ENCODE results near the gene ATP6V1G1. TPM values are rescaled to one million over a fixed set of nuclear protein-coding genes. Genes with fewer than 3 reads are reported as not detected.

The ATP6V1G1 gene
- total and polyA plus RNA-seq, 2 experiments from 2014 or later = 166 to 509 TPM

DNA sequence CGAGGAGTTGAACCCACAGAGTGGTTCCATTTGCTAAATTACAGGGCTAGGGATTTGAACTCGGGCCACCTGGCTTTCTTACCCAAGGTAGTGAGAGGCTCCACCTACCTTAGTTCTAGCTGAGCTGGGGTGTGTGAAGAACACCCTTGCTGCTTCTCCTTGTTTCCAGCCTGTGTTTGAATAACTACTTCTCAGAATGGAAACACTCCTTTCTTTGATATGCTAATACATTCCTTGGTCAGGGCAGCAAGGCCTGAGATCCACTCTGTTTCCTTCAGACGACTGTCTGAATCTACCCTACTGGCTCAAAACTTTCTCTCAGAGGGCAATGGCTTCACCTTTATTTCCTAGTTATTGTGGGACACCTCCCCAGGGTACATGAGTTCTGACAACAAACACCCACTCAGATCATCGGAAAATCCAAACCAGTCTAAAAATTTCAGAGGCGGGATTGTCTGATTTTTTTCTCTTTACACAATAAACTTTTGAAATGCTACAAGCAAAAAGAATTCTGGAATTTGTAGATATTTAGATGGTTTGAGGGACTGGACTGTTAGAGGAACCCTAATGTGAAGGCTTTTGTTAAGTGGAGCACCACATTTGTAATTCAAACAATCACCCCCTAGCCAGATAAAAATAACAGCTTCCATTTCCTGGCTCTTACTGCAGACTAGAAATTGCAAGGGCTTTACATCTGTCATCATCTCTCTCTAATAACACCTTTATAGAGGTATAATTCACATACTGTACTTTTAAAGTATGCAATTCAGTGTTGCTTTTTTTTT is 4.0 kb upstream of the ATP6V1G1 start (continued):
- TF ChIP-seq REST (IDR thresholded peaks at IDR 0.05; ENCODE audit: unreplicated experiment) = no peak
- no peak for TF ChIP-seq EZH2 (IDR thresholded peaks at IDR 0.05; ENCODE audit: low read depth, unreplicated experiment)
- TF ChIP-seq POLR2AphosphoS5 (IDR thresholded peaks at IDR 0.05; ENCODE audit: low read depth) = no peak

DNA sequence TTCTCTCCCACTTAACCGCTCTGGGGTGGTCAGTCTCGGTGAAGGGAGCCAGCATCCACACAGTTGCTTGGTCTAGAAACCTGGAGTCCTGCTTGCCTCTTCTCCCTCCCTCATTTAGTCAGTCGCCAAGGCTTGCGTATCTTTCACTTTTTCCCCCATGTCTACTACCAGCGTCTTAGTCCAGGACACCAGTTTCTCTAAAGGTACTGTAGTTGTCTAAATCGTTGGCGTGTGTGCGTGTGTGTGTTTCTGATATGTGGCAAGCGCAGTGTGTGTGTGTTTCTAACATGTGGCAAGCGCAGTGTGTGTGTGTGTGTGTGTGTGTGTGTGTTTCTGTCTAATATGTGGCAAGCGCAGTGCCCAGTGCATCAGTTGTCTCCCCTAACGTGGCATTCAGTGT is 641 bp downstream of the ATP6V1G1 start:
- Histone ChIP-seq H4K20me1 (replicated peaks; ENCODE audit: insufficient read depth) (peaks cover 40% of the 10 kb centered on the region), H3K27me3 (ENCODE audit: insufficient read depth) (no peaks in the 10 kb centered on the region), H3K4me2 (peak overlapping the region; percentile 95), H3K4me3 (peak overlapping the region; percentile 86), H3K4me1 (ENCODE audit: insufficient read depth) (peaks cover 21% of the 10 kb centered on the region), H3K36me3 (ENCODE audit: insufficient read depth) (peaks cover 10% of the 10 kb centered on the region; the same call in 1 of the 2 replicates), H3K9me2 (ENCODE audit: insufficient read depth) (no peaks in the 10 kb centered on the region), H2AFZ (no peak overlapping the region), H3K27ac (ENCODE audit: low read depth) (peak overlapping the region; percentile 89; the same call in 1 of the 2 replicates), H3F3A (replicated peaks; ENCODE audit: low read depth) (peaks cover 6% of the 10 kb centered on the region; the same call in 1 of the 2 replicates), H3K79me2 (replicated peaks; ENCODE audit: insufficient read depth) (peaks cover 56% of the 10 kb centered on the region)
- H3K27me3 Mint-ChIP-seq (ENCODE audit: insufficient read depth, low read depth, poor library complexity) = peaks cover 6% of the 10 kb centered on the region
- DNase-seq (ENCODE audit: low spot score) (no peak), ATAC-seq (no peak)
- no peaks in the 10 kb centered on the region; the same call in 2 of the 3 replicates for H3K9me3 Mint-ChIP-seq
- peaks cover 37% of the 10 kb centered on the region for H3K36me3 Mint-ChIP-seq (ENCODE audit: low read depth)
- H3K27ac Mint-ChIP-seq = peak overlapping the region; percentile 99
- H3K4me3 Mint-ChIP-seq = peak overlapping the region; percentile 96
- H3K4me1 Mint-ChIP-seq = peaks cover 44% of the 10 kb centered on the region
- TF ChIP-seq ZNF462 (CRISPR knock-in tag; IDR thresholded peaks at IDR 0.05) = no peak
- no peak for TF ChIP-seq CREB1 (CRISPR knock-in tag; IDR thresholded peaks at IDR 0.05; ENCODE audit: low read depth)
- TF ChIP-seq EZH2phosphoT487 (IDR thresholded peaks at IDR 0.05; ENCODE audit: unreplicated experiment) = no peak
- TF ChIP-seq REST (IDR thresholded peaks at IDR 0.05; ENCODE audit: unreplicated experiment) = no peak
- TF ChIP-seq NANOG (IDR thresholded peaks at IDR 0.05; ENCODE audit: borderline replicate concordance) = no peak
- TF ChIP-seq ZNF114 (CRISPR knock-in tag; IDR thresholded peaks at IDR 0.05) = no peak
- TF ChIP-seq POLR2AphosphoS5 (IDR thresholded peaks at IDR 0.05; ENCODE audit: low read depth) = no peak
- no peak for TF ChIP-seq JUNB (IDR thresholded peaks at IDR 0.05; ENCODE audit: unreplicated experiment)
